Lower leg skin (tissue), 4 donors: Measurements from ENCODE around the gene CWC15. TPM values are rescaled to one million over a fixed set of nuclear protein-coding genes. Genes with fewer than 3 reads are reported as not detected.
"Not testable (repeated sequence)": the region's sequence is repeated elsewhere in the genome, so short reads cannot be mapped to it uniquely, and the experiment has no call there.

Source experiments
- DNase-seq, 2 donors: peaks; one replicate each; pipeline ENCODE4 v3.0.0-alpha.2; 2019; ENCODE audit warnings: low spot score in 2 of 2
- H3K4me3 ChIP-seq: fragments of 200-600 bp; sonication (generic); 2 replicates; pipeline ENCODE4 v1.5.1; 2017; ENCODE audit warnings: mild to moderate bottlenecking, low read depth; ENCODE audit not compliant: poor library complexity, severe bottlenecking
- POLR2A ChIP-seq, 2 donors: fragments of 450-650 bp; IDR thresholded peaks; one replicate each; pipeline ENCODE4 v1.6.1; 2016 to 2017; ENCODE audit warnings: antibody characterized with exemption in 2 of 2, mild to moderate bottlenecking in 1 of 2, moderate library complexity in 1 of 2
- WGBS, 2 donors: methylation state at CpG; one replicate each; pipeline ENCODE4 v1.1.5; 2018; 5-methylcytosine and 5-hydroxymethylcytosine counted together
- intact Hi-C: fragments of 100-400 bp; cut with DNase I; formaldehyde crosslinking; loops from one replicate; pipeline ENCODE4 v1.15.0; 2023; ENCODE audit warnings: low total_unique reads
- total RNA-seq, 4 donors: library from RNA; depleted of rRNA; stranded (reverse); fragments of >200 nt; gene quantifications; one replicate each; pipeline ENCODE4 v1.1.0, GENCODE V29; 2016
- TF ChIP-seq, protein P1 (sequence below), 3 donors: fragments of 450-650 bp; IDR thresholded peaks; one replicate each; pipeline ENCODE4 v1.5.1; 2016; ENCODE audit warnings: antibody characterized with exemption in 3 of 3, mild to moderate bottlenecking in 3 of 3, moderate library complexity in 2 of 3

The CWC15 gene
- total RNA-seq, 4 donors from 2014 or later, result 30.5 to 52.3 (median 34.9) TPM

DNA sequence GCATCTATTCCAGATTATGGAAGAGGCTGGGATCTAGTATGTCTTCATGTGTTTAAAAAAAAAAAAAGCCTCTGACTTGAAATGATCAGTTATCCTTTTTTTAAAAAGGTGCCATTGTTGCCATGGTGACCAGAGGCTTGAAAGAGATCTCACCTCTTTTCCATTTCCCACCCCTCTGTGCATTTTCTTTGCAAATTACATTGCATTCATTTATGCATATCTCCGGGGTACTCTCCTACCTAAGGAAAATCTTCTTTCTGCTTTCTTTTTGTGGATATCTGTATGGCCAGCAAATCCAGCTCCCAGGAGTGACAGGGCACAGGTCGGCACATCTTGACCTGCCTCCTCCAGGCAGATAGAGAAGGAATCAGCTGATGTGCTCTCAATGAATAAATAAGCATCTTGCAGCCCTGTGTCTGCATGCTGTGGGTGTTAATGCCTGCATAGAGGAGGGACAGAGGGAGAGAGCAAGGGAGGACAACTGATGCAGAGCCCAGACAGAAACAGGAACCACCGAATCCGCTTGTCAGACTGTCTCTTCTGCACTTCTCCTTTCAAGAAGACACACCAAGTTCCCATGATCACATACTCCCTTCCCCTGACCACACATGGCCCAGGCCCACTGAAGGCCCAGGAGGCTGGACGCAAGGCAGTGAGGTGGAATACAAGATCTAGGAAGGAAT, 50.9 kb downstream of the CWC15 start:
- no peak overlapping the region for H3K4me3 ChIP-seq
- intact Hi-C loops, result no loop called here
- TF ChIP-seq POLR2A (IDR thresholded peaks at IDR 0.05), result no peak
- TF ChIP-seq, protein P1, sequence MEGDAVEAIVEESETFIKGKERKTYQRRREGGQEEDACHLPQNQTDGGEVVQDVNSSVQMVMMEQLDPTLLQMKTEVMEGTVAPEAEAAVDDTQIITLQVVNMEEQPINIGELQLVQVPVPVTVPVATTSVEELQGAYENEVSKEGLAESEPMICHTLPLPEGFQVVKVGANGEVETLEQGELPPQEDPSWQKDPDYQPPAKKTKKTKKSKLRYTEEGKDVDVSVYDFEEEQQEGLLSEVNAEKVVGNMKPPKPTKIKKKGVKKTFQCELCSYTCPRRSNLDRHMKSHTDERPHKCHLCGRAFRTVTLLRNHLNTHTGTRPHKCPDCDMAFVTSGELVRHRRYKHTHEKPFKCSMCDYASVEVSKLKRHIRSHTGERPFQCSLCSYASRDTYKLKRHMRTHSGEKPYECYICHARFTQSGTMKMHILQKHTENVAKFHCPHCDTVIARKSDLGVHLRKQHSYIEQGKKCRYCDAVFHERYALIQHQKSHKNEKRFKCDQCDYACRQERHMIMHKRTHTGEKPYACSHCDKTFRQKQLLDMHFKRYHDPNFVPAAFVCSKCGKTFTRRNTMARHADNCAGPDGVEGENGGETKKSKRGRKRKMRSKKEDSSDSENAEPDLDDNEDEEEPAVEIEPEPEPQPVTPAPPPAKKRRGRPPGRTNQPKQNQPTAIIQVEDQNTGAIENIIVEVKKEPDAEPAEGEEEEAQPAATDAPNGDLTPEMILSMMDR (IDR thresholded peaks at IDR 0.05), result no peak
- DNase-seq, result no peak
- WGBS, 2 donors, result 77 to 80% methylated on average over 5 of the region's 5 CpGs

DNA sequence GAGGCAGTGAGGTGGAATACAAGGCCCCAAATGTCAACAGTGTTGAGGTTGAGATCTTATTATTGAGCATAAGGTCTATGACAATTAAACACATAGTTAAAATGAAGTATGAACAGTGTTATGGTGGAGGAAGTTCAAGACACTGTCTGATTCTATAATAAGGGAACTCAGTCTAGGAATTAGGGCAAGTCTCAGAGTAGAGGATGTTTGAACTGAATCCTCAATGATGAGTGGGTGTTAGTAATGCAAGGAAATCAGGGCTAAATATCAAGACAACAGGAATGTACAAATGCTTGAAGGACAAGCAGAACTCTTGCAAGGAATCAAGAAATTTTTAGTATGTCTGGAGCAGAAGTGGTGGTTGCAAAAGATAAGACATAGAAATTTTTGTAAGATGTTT, 53.0 kb downstream of the CWC15 start:
- DNase-seq, result no peak
- intact Hi-C loops, result no loop called here
- H3K4me3 ChIP-seq, result no peak overlapping the region
- TF ChIP-seq POLR2A (IDR thresholded peaks at IDR 0.05), result no peak
- TF ChIP-seq, protein P1 (IDR thresholded peaks at IDR 0.05), result no peak

DNA sequence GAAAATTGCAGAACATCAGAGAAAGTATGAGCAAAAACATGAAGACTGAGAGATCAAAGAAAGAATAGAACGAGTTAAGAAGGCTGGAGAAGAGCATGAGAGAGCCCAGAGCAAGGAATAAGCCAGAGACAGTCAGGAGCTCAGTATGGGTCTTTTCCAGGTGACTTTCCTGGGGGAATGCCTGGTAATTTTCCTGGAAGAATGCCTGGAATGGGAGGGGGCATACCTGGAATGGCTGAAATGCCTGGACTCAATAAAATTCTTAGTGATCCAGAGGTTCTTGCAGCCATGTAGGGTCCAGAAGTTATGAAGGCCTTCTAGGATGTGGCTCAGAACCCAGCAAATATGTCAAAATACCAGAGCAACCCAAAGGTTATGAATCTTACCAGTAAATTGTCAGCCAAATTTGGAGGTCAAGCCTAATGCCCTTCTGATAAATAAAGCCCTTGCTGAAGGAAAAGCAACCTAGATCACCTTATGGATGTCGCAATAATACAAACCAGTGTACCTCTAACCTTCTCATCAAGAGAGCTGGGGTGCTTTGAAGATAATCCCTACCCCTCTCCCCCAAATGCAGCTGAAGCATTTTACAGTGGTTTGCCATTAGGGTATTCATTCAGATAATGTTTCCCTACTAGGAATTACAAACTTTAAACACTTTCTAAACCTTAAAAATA, 59.5 kb downstream of the CWC15 start:
- DNase-seq, H3K4me3 ChIP-seq, intact Hi-C loops: not testable (repeated sequence)
- 91 to 98% methylated on average over 2 of the region's 2 CpGs for WGBS, 2 donors

DNA sequence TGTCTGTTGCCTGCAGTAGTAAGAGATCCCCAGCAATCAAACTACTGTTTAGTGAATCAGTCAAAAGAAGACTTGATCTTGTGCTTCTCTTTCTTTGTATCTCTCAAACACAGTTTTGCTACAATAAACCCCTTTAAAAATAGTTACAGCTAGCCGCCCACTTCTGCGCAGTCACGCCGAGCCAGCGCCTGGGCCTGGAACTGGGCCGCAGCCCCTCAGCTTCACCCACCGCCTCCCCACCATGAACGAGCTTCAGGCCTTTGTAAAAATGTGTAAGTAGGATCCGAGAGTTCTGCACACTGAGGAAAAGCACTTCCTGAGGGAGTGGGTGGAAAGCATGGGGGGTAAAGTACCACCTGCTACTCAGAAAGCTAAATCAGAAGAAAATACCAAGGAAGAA, 60.5 kb downstream of the CWC15 start:
- 95 to 98% methylated on average over 9 of the region's 9 CpGs for WGBS, 2 donors
- no peak overlapping the region for H3K4me3 ChIP-seq
- TF ChIP-seq, protein P1 (IDR thresholded peaks at IDR 0.05), result no peak
- TF ChIP-seq POLR2A (IDR thresholded peaks at IDR 0.05), result no peak
- DNase-seq, result no peak
- intact Hi-C loops, result no loop called here

Other genes with a start within 250 kb of the CWC15 start
- gene AMOTL1, start 205.2 kb downstream of the CWC15 start, total RNA-seq, result 10 to 100 TPM; 45.3 to 72.0 (median 64.8) TPM
- 1 to 10 TPM in 2 of 4 donors, under 1 TPM in 2; 0.94 to 1.1 (median 1.0) TPM for gene KDM4D, start 153 bp upstream of the CWC15 start, total RNA-seq
- gene KDM4E, start 51.7 kb upstream of the CWC15 start, total RNA-seq, result not detected
- gene KDM4F, start 75.9 kb upstream of the CWC15 start, total RNA-seq, result not detected
- 10 to 100 TPM; 28.6 to 51.2 (median 41.3) TPM for gene SRSF8, start 93.4 kb upstream of the CWC15 start, total RNA-seq
- 100 to 1,000 TPM in 1 of 4 donors, 10 to 100 TPM in 3; 57.6 to 113 (median 87.2) TPM for gene ENDOD1, start 116.3 kb upstream of the CWC15 start, total RNA-seq